ENCODE measurements around the gene TMEM91. TPM values are rescaled to one million over a fixed set of nuclear protein-coding genes. Genes with fewer than 3 reads are reported as not detected.

TMEM91 gene
- total and polyA plus RNA-seq, 9 of the 15 experiments (the other 6 are each of a cell fraction or from before 2014, with no cell fraction given) = 1.2 to 5.2 (median 2.7) TPM

- Histone ChIP-seq H3K27me3 (ENCODE audit: control insufficient read depth in 2 of 2, insufficient read depth in 2 of 2, low read length in 2 of 2) (no peaks in the 10 kb centered on the region), H3K36me3 (ENCODE audit: control insufficient read depth, insufficient read depth, low read length) (peaks cover 49% of the 10 kb centered on the region), H2AFZ (ENCODE audit: low read depth, low read length) (no peak overlapping the region), H3K9ac (ENCODE audit: insufficient read depth in 1 of 2, low read depth in 2 of 2, low read length in 2 of 2) (peak overlapping the region in 1 of 2 experiments; percentile 43; a peak in 1 of 4 replicates), H3K27ac (ENCODE audit: extremely low read depth, low read depth, low read length) (no peak overlapping the region), H4K20me1 (replicated peaks; ENCODE audit: control insufficient read depth, insufficient read depth, low read length) (no peaks in the 10 kb centered on the region; the same call in 1 of the 2 replicates), H3K4me1 (replicated peaks in 1 of 2; ENCODE audit: control insufficient read depth in 2 of 2, insufficient read depth in 2 of 2, low read length in 2 of 2) (peaks cover 8 to 29% of the 10 kb centered on the region in 2 experiments; a peak in 4 of 5 replicates), H3K9me3 (replicated peaks; ENCODE audit: control insufficient read depth, insufficient read depth, low read depth, low read length) (no peaks in the 10 kb centered on the region), H3K4me3 (no peak overlapping the region), H3K4me2 (ENCODE audit: insufficient read depth, low read length) (no peak overlapping the region), H3K79me2 (ENCODE audit: control insufficient read depth, insufficient read depth, low read length) (peaks cover 3% of the 10 kb centered on the region; the same call in 1 of the 3 replicates), H3K9me1 (ENCODE audit: control insufficient read depth, insufficient read depth, low read length) (no peaks in the 10 kb centered on the region)
- BruUV-seq (replicated peaks) = no TSS peak
- no peak for FAIRE-seq
- CTCF ChIA-PET (ENCODE audit: low intra/inter-chr PET ratio) = no interaction called here
- POLR2A ChIA-PET = interaction anchor here (0.6 kb wide), 1 partner anchor 65 kb away, joined by 3 read pairs; no protein-coding TSS in a partner anchor
- TF ChIP-seq ILF3 (IDR thresholded peaks at IDR 0.05; ENCODE audit: borderline replicate concordance) = no peak
- no peak for TF ChIP-seq MAFF (IDR thresholded peaks at IDR 0.05; ENCODE audit: low read length)
- TF ChIP-seq ZNF175 (CRISPR knock-in tag; IDR thresholded peaks at IDR 0.05; ENCODE audit: low read depth) = no peak
- TF ChIP-seq RBFOX2 (IDR thresholded peaks at IDR 0.05; ENCODE audit: low read depth, low read length) = 0 out of 2 replicates have a peak, but pooled peaks have one; percentile 15
- TF ChIP-seq TOE1 (IDR thresholded peaks at IDR 0.05; ENCODE audit: borderline replicate concordance) = no peak
- TF ChIP-seq TOE1 (CRISPR knock-in tag; IDR thresholded peaks at IDR 0.05; ENCODE audit: borderline replicate concordance, low read depth) = no peak
- peak; percentile 62 for TF ChIP-seq POLR2G (IDR thresholded peaks at IDR 0.05; ENCODE audit: low read depth, low read length)
- no peak for TF ChIP-seq SIX5 (IDR thresholded peaks at IDR 0.05; ENCODE audit: borderline replicate concordance in 1 of 2, insufficient read depth in 1 of 2, low read depth in 1 of 2, low read length in 2 of 2)
- TF ChIP-seq ZNF699 (CRISPR knock-in tag; IDR thresholded peaks at IDR 0.05; ENCODE audit: insufficient replicate concordance) = no peak
- no peak for TF ChIP-seq ZNF668 (CRISPR knock-in tag; IDR thresholded peaks at IDR 0.05)
- TF ChIP-seq ZNF354B (CRISPR knock-in tag; IDR thresholded peaks at IDR 0.05) = no peak
- no peak for TF ChIP-seq CC2D1A (IDR thresholded peaks at IDR 0.05)
- no peak for TF ChIP-seq SMAD1 (IDR thresholded peaks at IDR 0.05; ENCODE audit: low read depth, low read length, partially characterized antibody)
- no peak for TF ChIP-seq CHCHD3 (CRISPR knock-in tag; IDR thresholded peaks at IDR 0.05)
- WGBS (ENCODE audit: insufficient coverage, low coverage, missing lambda C conversion rate) = 93% methylated on average over 17 of the region's 18 CpGs
- intact Hi-C loops (cut with micrococcal nuclease) = loop anchor here (5.0 to 10.0 kb wide), 2 partner anchors 36 to 68 kb away; partner anchors contain the start of genes B9D2, BCKDHA and EXOSC5
- DNase-seq (ENCODE audit: extremely low read depth in 1 of 4, low spot score in 3 of 4) = no peak
- in situ Hi-C loops (cut with MboI) = no loop called here
- no peak for ATAC-seq
Observed at GRCh38 chr19:41433171-41433570, 56.8 kb downstream of the TMEM91 start.

Other genes starting within 250 kb of the TMEM91 start
Only the 7 nearest of the 12 such genes appear.
- 8.0 and 10.8 TPM in 2 replicates for gene CCDC97, start 66.4 kb upstream of the TMEM91 start, total RNA-seq (2014; rRNA removed)
- gene CCDC97, start 66.4 kb upstream of the TMEM91 start, total RNA-seq (2014; rRNA removed; fragmentation: Illumina TruSeq; extraction: Trizol) = 2.2 and 3.3 TPM in 2 replicates
- gene CCDC97, start 66.4 kb upstream of the TMEM91 start, total RNA-seq (2015; rRNA removed; fragmentation: Illumina TruSeq; extraction: Trizol) = 5.5 and 7.0 TPM in 2 replicates
- gene CCDC97, start 66.4 kb upstream of the TMEM91 start, total RNA-seq (2021) = 16.5 and 18.0 TPM in 2 replicates
- gene CCDC97, start 66.4 kb upstream of the TMEM91 start, polyA plus RNA-seq (2011; rRNA removed) = 3.6 and 5.0 TPM in 2 replicates
- 9.8 and 13.2 TPM in 2 replicates for gene CCDC97, start 66.4 kb upstream of the TMEM91 start, polyA plus RNA-seq (2014; fragmentation: Illumina TruSeq; extraction: Trizol)
- gene CCDC97, start 66.4 kb upstream of the TMEM91 start, polyA plus RNA-seq (2014; fragmentation: Nextera tagmentation; extraction: Ambion mirVana) = under 1 TPM; 0.60 to 0.79 TPM
- gene CCDC97, start 66.4 kb upstream of the TMEM91 start, polyA plus RNA-seq (2014; rRNA removed) = 8.8 and 11.3 TPM in 2 replicates
- gene TGFB1, start 22.6 kb upstream of the TMEM91 start, total RNA-seq (2014; rRNA removed) = 18.6 and 25.8 TPM in 2 replicates
- gene TGFB1, start 22.6 kb upstream of the TMEM91 start, total RNA-seq (2014; rRNA removed; fragmentation: Illumina TruSeq; extraction: Trizol) = 10.4 and 12.3 TPM in 2 replicates
- gene TGFB1, start 22.6 kb upstream of the TMEM91 start, total RNA-seq (2015; rRNA removed; fragmentation: Illumina TruSeq; extraction: Trizol) = 14.7 and 17.2 TPM in 2 replicates
- 131 and 159 TPM in 2 replicates for gene TGFB1, start 22.6 kb upstream of the TMEM91 start, total RNA-seq (2021)
- 11.8 and 13.4 TPM in 2 replicates for gene TGFB1, start 22.6 kb upstream of the TMEM91 start, polyA plus RNA-seq (2011; rRNA removed)
- gene TGFB1, start 22.6 kb upstream of the TMEM91 start, polyA plus RNA-seq (2014; fragmentation: Illumina TruSeq; extraction: Trizol) = 45.7 and 64.4 TPM in 2 replicates
- gene TGFB1, start 22.6 kb upstream of the TMEM91 start, polyA plus RNA-seq (2014; fragmentation: Nextera tagmentation; extraction: Ambion mirVana) = under 1 TPM; 0.24 to 0.77 TPM
- gene TGFB1, start 22.6 kb upstream of the TMEM91 start, polyA plus RNA-seq (2014; rRNA removed) = 35.2 and 37.8 TPM in 2 replicates
- 3.5 and 6.7 TPM in 2 replicates for gene B9D2, start 12.4 kb upstream of the TMEM91 start, total RNA-seq (2014; rRNA removed)
- 0.54 and 1.6 TPM in 2 replicates for gene B9D2, start 12.4 kb upstream of the TMEM91 start, total RNA-seq (2014; rRNA removed; fragmentation: Illumina TruSeq; extraction: Trizol)
- 5.2 and 5.5 TPM in 2 replicates for gene B9D2, start 12.4 kb upstream of the TMEM91 start, total RNA-seq (2015; rRNA removed; fragmentation: Illumina TruSeq; extraction: Trizol)
- gene B9D2, start 12.4 kb upstream of the TMEM91 start, total RNA-seq (2021) = 6.0 and 6.9 TPM in 2 replicates
- gene B9D2, start 12.4 kb upstream of the TMEM91 start, polyA plus RNA-seq (2011; rRNA removed) = 2.8 and 5.8 TPM in 2 replicates
- gene B9D2, start 12.4 kb upstream of the TMEM91 start, polyA plus RNA-seq (2014; fragmentation: Illumina TruSeq; extraction: Trizol) = 2.2 and 3.4 TPM in 2 replicates
- 1 to 10 TPM in 1 of 2 experiments, under 1 TPM in 1; 0.83 to 1.4 TPM for gene B9D2, start 12.4 kb upstream of the TMEM91 start, polyA plus RNA-seq (2014; fragmentation: Nextera tagmentation; extraction: Ambion mirVana)
- gene B9D2, start 12.4 kb upstream of the TMEM91 start, polyA plus RNA-seq (2014; rRNA removed) = 3.4 and 3.5 TPM in 2 replicates
- 37.8 and 47.1 TPM in 2 replicates for gene EXOSC5, start 20.8 kb downstream of the TMEM91 start, total RNA-seq (2014; rRNA removed)
- gene EXOSC5, start 20.8 kb downstream of the TMEM91 start, total RNA-seq (2014; rRNA removed; fragmentation: Illumina TruSeq; extraction: Trizol) = 8.6 and 10.9 TPM in 2 replicates
- gene EXOSC5, start 20.8 kb downstream of the TMEM91 start, total RNA-seq (2015; rRNA removed; fragmentation: Illumina TruSeq; extraction: Trizol) = 32.5 and 35.0 TPM in 2 replicates
- 59.7 and 66.0 TPM in 2 replicates for gene EXOSC5, start 20.8 kb downstream of the TMEM91 start, total RNA-seq (2021)
- gene EXOSC5, start 20.8 kb downstream of the TMEM91 start, polyA plus RNA-seq (2011; rRNA removed) = 43.3 and 53.6 TPM in 2 replicates
- 22.3 and 47.3 TPM in 2 replicates for gene EXOSC5, start 20.8 kb downstream of the TMEM91 start, polyA plus RNA-seq (2014; fragmentation: Illumina TruSeq; extraction: Trizol)
- gene EXOSC5, start 20.8 kb downstream of the TMEM91 start, polyA plus RNA-seq (2014; fragmentation: Nextera tagmentation; extraction: Ambion mirVana) = 10 to 100 TPM; 15.1 to 41.8 TPM
- 75.5 and 76.1 TPM in 2 replicates for gene EXOSC5, start 20.8 kb downstream of the TMEM91 start, polyA plus RNA-seq (2014; rRNA removed)
- 44.5 and 52.5 TPM in 2 replicates for gene BCKDHA, start 21.3 kb downstream of the TMEM91 start, total RNA-seq (2014; rRNA removed)
- 2.0 and 4.8 TPM in 2 replicates for gene BCKDHA, start 21.3 kb downstream of the TMEM91 start, total RNA-seq (2014; rRNA removed; fragmentation: Illumina TruSeq; extraction: Trizol)
- 10.6 and 14.0 TPM in 2 replicates for gene BCKDHA, start 21.3 kb downstream of the TMEM91 start, total RNA-seq (2015; rRNA removed; fragmentation: Illumina TruSeq; extraction: Trizol)
- gene BCKDHA, start 21.3 kb downstream of the TMEM91 start, total RNA-seq (2021) = 14.6 and 16.6 TPM in 2 replicates
- gene BCKDHA, start 21.3 kb downstream of the TMEM91 start, polyA plus RNA-seq (2011; rRNA removed) = 14.1 and 30.0 TPM in 2 replicates
- 24.0 and 28.8 TPM in 2 replicates for gene BCKDHA, start 21.3 kb downstream of the TMEM91 start, polyA plus RNA-seq (2014; fragmentation: Illumina TruSeq; extraction: Trizol)
- 1 to 10 TPM; 4.5 to 6.4 TPM for gene BCKDHA, start 21.3 kb downstream of the TMEM91 start, polyA plus RNA-seq (2014; fragmentation: Nextera tagmentation; extraction: Ambion mirVana)
- gene BCKDHA, start 21.3 kb downstream of the TMEM91 start, polyA plus RNA-seq (2014; rRNA removed) = 23.0 and 26.9 TPM in 2 replicates
- 1.00 and 2.3 TPM in 2 replicates for gene B3GNT8, start 50.8 kb downstream of the TMEM91 start, total RNA-seq (2014; rRNA removed)
- gene B3GNT8, start 50.8 kb downstream of the TMEM91 start, total RNA-seq (2014; rRNA removed; fragmentation: Illumina TruSeq; extraction: Trizol) = not detected in 2 replicates
- gene B3GNT8, start 50.8 kb downstream of the TMEM91 start, total RNA-seq (2015; rRNA removed; fragmentation: Illumina TruSeq; extraction: Trizol) = 0.83 and 0.90 TPM in 2 replicates
- 2.9 and 3.4 TPM in 2 replicates for gene B3GNT8, start 50.8 kb downstream of the TMEM91 start, total RNA-seq (2021)
- 0.23 and 0.35 TPM in 2 replicates for gene B3GNT8, start 50.8 kb downstream of the TMEM91 start, polyA plus RNA-seq (2011; rRNA removed)
- gene B3GNT8, start 50.8 kb downstream of the TMEM91 start, polyA plus RNA-seq (2014; fragmentation: Illumina TruSeq; extraction: Trizol) = 0.21 and 2.0 TPM in 2 replicates
- gene B3GNT8, start 50.8 kb downstream of the TMEM91 start, polyA plus RNA-seq (2014; fragmentation: Nextera tagmentation; extraction: Ambion mirVana) = under 1 TPM in 1 of 2 experiments, not detected in 1; 0.11 TPM
- gene B3GNT8, start 50.8 kb downstream of the TMEM91 start, polyA plus RNA-seq (2014; rRNA removed) = 0.65 and 1.3 TPM in 2 replicates
- 39.1 and 43.5 TPM in 2 replicates for gene DMAC2, start 63.4 kb downstream of the TMEM91 start, total RNA-seq (2014; rRNA removed)
- gene DMAC2, start 63.4 kb downstream of the TMEM91 start, total RNA-seq (2014; rRNA removed; fragmentation: Illumina TruSeq; extraction: Trizol) = 33.0 and 34.1 TPM in 2 replicates
- 43.1 and 43.2 TPM in 2 replicates for gene DMAC2, start 63.4 kb downstream of the TMEM91 start, total RNA-seq (2015; rRNA removed; fragmentation: Illumina TruSeq; extraction: Trizol)
- gene DMAC2, start 63.4 kb downstream of the TMEM91 start, total RNA-seq (2021) = 51.5 and 55.0 TPM in 2 replicates
- 45.3 and 64.1 TPM in 2 replicates for gene DMAC2, start 63.4 kb downstream of the TMEM91 start, polyA plus RNA-seq (2011; rRNA removed)
- gene DMAC2, start 63.4 kb downstream of the TMEM91 start, polyA plus RNA-seq (2014; fragmentation: Illumina TruSeq; extraction: Trizol) = 58.1 and 59.4 TPM in 2 replicates
- gene DMAC2, start 63.4 kb downstream of the TMEM91 start, polyA plus RNA-seq (2014; fragmentation: Nextera tagmentation; extraction: Ambion mirVana) = 10 to 100 TPM; 12.9 to 20.2 TPM
- 61.0 and 61.2 TPM in 2 replicates for gene DMAC2, start 63.4 kb downstream of the TMEM91 start, polyA plus RNA-seq (2014; rRNA removed)

Measured in K562 (cell line).